Astrocyte (in vitro differentiated cells and primary cell): Measurements from ENCODE around the gene CROCC2. TPM values are rescaled to one million over a fixed set of nuclear protein-coding genes. Genes with fewer than 3 reads are reported as not detected.

Experiments used
- DNase-seq: peaks from one replicate; pipeline ENCODE4 v3.0.0-alpha.2; 2010; ENCODE audit warnings: low read depth
- FAIRE-seq: peaks from 2 replicates; lab custom pipeline; 2011; peaks lifted over from hg19 to GRCh38; lab: Jason Lieb, UNC
- H2AFZ ChIP-seq: 2 replicates; pipeline ENCODE4 v1.6.0; 2012; ENCODE audit warnings: low read depth, low read length, inconsistent platforms
- H3K27ac ChIP-seq: 2 replicates; pipeline ENCODE4 v1.5.1; 2011; ENCODE audit warnings: low read depth, low read length, inconsistent platforms
- H3K27me3 ChIP-seq: 2 replicates; pipeline ENCODE4 v1.6.0; 2011; ENCODE audit warnings: low read length, inconsistent platforms; ENCODE audit not compliant: insufficient read depth
- H3K36me3 ChIP-seq: 2 replicates; pipeline ENCODE4 v1.5.1; 2011; ENCODE audit warnings: low read length, inconsistent platforms; ENCODE audit not compliant: insufficient read depth
- H3K4me1 ChIP-seq: 2 replicates; pipeline ENCODE4 v1.5.1; 2011; ENCODE audit warnings: low read length, inconsistent platforms; ENCODE audit not compliant: insufficient read depth
- H3K4me2 ChIP-seq: 2 replicates; pipeline ENCODE4 v1.6.0; 2012; ENCODE audit warnings: low read length, inconsistent platforms
- H3K4me3 ChIP-seq: 2 replicates; pipeline ENCODE4 v1.5.1; 2011; ENCODE audit warnings: low read depth, mild to moderate bottlenecking, low read length, inconsistent platforms; ENCODE audit not compliant: insufficient read depth
- H3K79me2 ChIP-seq: 2 replicates; pipeline ENCODE4 v1.6.0; 2012; ENCODE audit warnings: mild to moderate bottlenecking, low read length, inconsistent platforms; ENCODE audit not compliant: insufficient read depth
- H3K9ac ChIP-seq: 2 replicates; pipeline ENCODE4 v1.6.0; 2012; ENCODE audit warnings: mild to moderate bottlenecking, low read length, inconsistent platforms
- H3K9me3 ChIP-seq: 2 replicates; pipeline ENCODE4 v1.5.1; 2012; ENCODE audit warnings: low read depth, mild to moderate bottlenecking, low read length, inconsistent platforms; ENCODE audit not compliant: insufficient read depth
- H4K20me1 ChIP-seq: 2 replicates; pipeline ENCODE4 v1.6.0; 2012; ENCODE audit warnings: low read length, inconsistent platforms; ENCODE audit not compliant: insufficient read depth
- H3K27ac Mint-ChIP-seq: one replicate; pipeline ENCODE4 v1.8.0; 2021; ENCODE audit warnings: mild to moderate bottlenecking, mixed read lengths; ENCODE audit not compliant: unreplicated experiment
- H3K27me3 Mint-ChIP-seq: one replicate; pipeline ENCODE4 v1.8.0; 2021; ENCODE audit warnings: low read depth, mixed read lengths; ENCODE audit not compliant: unreplicated experiment
- H3K36me3 Mint-ChIP-seq: one replicate; pipeline ENCODE4 v1.8.0; 2021; ENCODE audit warnings: low read depth, mixed read lengths; ENCODE audit not compliant: unreplicated experiment
- H3K4me1 Mint-ChIP-seq: one replicate; pipeline ENCODE4 v1.8.0; 2021; ENCODE audit warnings: low read depth, mixed read lengths; ENCODE audit not compliant: unreplicated experiment
- H3K4me3 Mint-ChIP-seq: one replicate; pipeline ENCODE4 v1.8.0; 2021; ENCODE audit warnings: mild to moderate bottlenecking, moderate library complexity, mixed read lengths; ENCODE audit not compliant: unreplicated experiment
- H3K9me3 Mint-ChIP-seq: one replicate; pipeline ENCODE4 v1.8.0; 2021; ENCODE audit warnings: mild to moderate bottlenecking, mixed read lengths; ENCODE audit not compliant: unreplicated experiment
- CTCF ChIP-seq: IDR thresholded peaks from 2 replicates; pipeline ENCODE4 v1.5.1; 2011; ENCODE audit warnings: low read depth, mild to moderate bottlenecking, inconsistent platforms, low read length, moderate library complexity; ENCODE audit not compliant: insufficient read depth
- EZH2 ChIP-seq: IDR thresholded peaks from 2 replicates; pipeline ENCODE4 v1.6.1; 2012; ENCODE audit warnings: mild to moderate bottlenecking, low read length, inconsistent platforms; ENCODE audit not compliant: insufficient read depth
- total RNA-seq: library from RNA; stranded (reverse); gene quantifications from 2 replicates; pipeline ENCODE4 v1.2.1, GENCODE V29; 2021

The CROCC2 gene
- total RNA-seq, 1 donor from 2014 or later: not detected

GRCh38 chr2:241035818-241036396 is 129.8 kb downstream of the CROCC2 start:
- peak overlapping the region; percentile 75 for H3K4me2 ChIP-seq
- no peak overlapping the region for H3K27ac ChIP-seq
- no peak overlapping the region for H3K4me3 ChIP-seq
- H3K9me3 ChIP-seq: no peaks in the 10 kb centered on the region
- TF ChIP-seq CTCF: no peak
- no peak for TF ChIP-seq EZH2
- Mint-ChIP-seq H3K4me1 (no peaks in the 10 kb centered on the region), H3K36me3 (peaks cover 2% of the 10 kb centered on the region), H3K9me3 (peaks cover 2% of the 10 kb centered on the region), H3K27me3 (peaks cover 64% of the 10 kb centered on the region), H3K27ac (no peak overlapping the region), H3K4me3 (no peak overlapping the region)
- peaks cover 7% of the 10 kb centered on the region for H3K4me1 ChIP-seq
- H4K20me1 ChIP-seq: peaks cover 3% of the 10 kb centered on the region
- H3K36me3 ChIP-seq: no peaks in the 10 kb centered on the region
- no peak overlapping the region for H3K9ac ChIP-seq
- peaks cover 7% of the 10 kb centered on the region for H3K27me3 ChIP-seq
- H2AFZ ChIP-seq: peak overlapping the region; percentile 14
- FAIRE-seq (no peak), DNase-seq (no peak)
- H3K79me2 ChIP-seq: no peaks in the 10 kb centered on the region

- peak overlapping the region; percentile 75 for H3K4me2 ChIP-seq
- no peak for TF ChIP-seq CTCF
- H2AFZ ChIP-seq: peak overlapping the region; percentile 14
Observed at GRCh38 chr2:241036397-241036963, 130.3 kb downstream of the CROCC2 start.

GRCh38 chr2:241036964-241037421 is 130.9 kb downstream of the CROCC2 start:
- Mint-ChIP-seq H3K4me3 (no peak overlapping the region), H3K4me1 (no peaks in the 10 kb centered on the region), H3K36me3 (peaks cover 2% of the 10 kb centered on the region), H3K27me3 (peaks cover 69% of the 10 kb centered on the region), H3K9me3 (peaks cover 2% of the 10 kb centered on the region), H3K27ac (peak overlapping the region; percentile 41)
- no peak overlapping the region for H3K27ac ChIP-seq
- peaks cover 7% of the 10 kb centered on the region for H3K4me1 ChIP-seq
- H3K36me3 ChIP-seq: no peaks in the 10 kb centered on the region
- peaks cover 7% of the 10 kb centered on the region for H3K27me3 ChIP-seq
- FAIRE-seq: no peak
- no peak overlapping the region for H3K4me3 ChIP-seq
- H4K20me1 ChIP-seq: peaks cover 3% of the 10 kb centered on the region
- no peaks in the 10 kb centered on the region for H3K79me2 ChIP-seq
- no peaks in the 10 kb centered on the region for H3K9me3 ChIP-seq
- H3K9ac ChIP-seq: no peak overlapping the region
- peak overlapping the region; percentile 75 for H3K4me2 ChIP-seq
- TF ChIP-seq EZH2 (no peak), CTCF (no peak)
- no peak overlapping the region for H2AFZ ChIP-seq
- DNase-seq: no peak

More at GRCh38 chr2:241036397-241036963, 130.3 kb downstream of the CROCC2 start:
- no peaks in the 10 kb centered on the region for H3K9me3 ChIP-seq
- Mint-ChIP-seq H3K36me3 (peaks cover 2% of the 10 kb centered on the region), H3K27me3 (peaks cover 69% of the 10 kb centered on the region), H3K4me1 (no peaks in the 10 kb centered on the region), H3K9me3 (peaks cover 2% of the 10 kb centered on the region), H3K4me3 (no peak overlapping the region), H3K27ac (no peak overlapping the region)
- peaks cover 7% of the 10 kb centered on the region for H3K4me1 ChIP-seq
- H3K4me3 ChIP-seq: no peak overlapping the region
- H3K9ac ChIP-seq: no peak overlapping the region
- peaks cover 7% of the 10 kb centered on the region for H3K27me3 ChIP-seq
- H3K27ac ChIP-seq: no peak overlapping the region
- FAIRE-seq (no peak), DNase-seq (no peak)
- no peaks in the 10 kb centered on the region for H3K36me3 ChIP-seq
- H4K20me1 ChIP-seq: peaks cover 3% of the 10 kb centered on the region
- no peaks in the 10 kb centered on the region for H3K79me2 ChIP-seq
